Hepatocyte (in vitro differentiated cells): Measurements from ENCODE around the gene CBR3. TPM values are rescaled to one million over a fixed set of nuclear protein-coding genes. Genes with fewer than 3 reads are reported as not detected.

Experiments
- DNase-seq: peaks from one replicate; pipeline ENCODE4 v3.0.0-alpha.2; 2016; ENCODE audit warnings: low spot score
- H2AFZ ChIP-seq: fragments of 200-600 bp; sonication (generic); 2 replicates; pipeline ENCODE4 v1.6.0; 2016; ENCODE audit warnings: antibody characterized with exemption, mild to moderate bottlenecking
- H3K27ac ChIP-seq: fragments of 200-600 bp; sonication (generic); 2 replicates; pipeline ENCODE4 v1.5.1; 2016; ENCODE audit warnings: mild to moderate bottlenecking
- H3K27me3 ChIP-seq: fragments of 200-600 bp; sonication (generic); 2 replicates; pipeline ENCODE4 v1.6.1; 2016
- H3K36me3 ChIP-seq: fragments of 200-600 bp; sonication (generic); replicated peaks from 2 replicates; pipeline ENCODE4 v1.5.1; 2016; ENCODE audit warnings: low read depth; ENCODE audit not compliant: insufficient read depth
- H3K4me1 ChIP-seq: fragments of 200-600 bp; sonication (generic); 2 replicates; pipeline ENCODE4 v1.5.1; 2016; ENCODE audit warnings: mild to moderate bottlenecking, moderate library complexity; ENCODE audit not compliant: insufficient read depth
- H3K4me2 ChIP-seq: fragments of 200-600 bp; sonication (generic); 2 replicates; pipeline ENCODE4 v1.6.0; 2016
- H3K4me3 ChIP-seq: fragments of 200-600 bp; sonication (generic); 2 replicates; pipeline ENCODE4 v1.5.1; 2016; ENCODE audit warnings: mild to moderate bottlenecking
- H3K79me2 ChIP-seq: fragments of 200-600 bp; sonication (generic); 2 replicates; pipeline ENCODE4 v1.6.0; 2017; ENCODE audit warnings: mild to moderate bottlenecking
- H3K9me2 ChIP-seq: fragments of 200-600 bp; sonication (generic); replicated peaks from 2 replicates; pipeline ENCODE4 v1.6.0; 2017; ENCODE audit warnings: mild to moderate bottlenecking; ENCODE audit not compliant: insufficient read depth
- H3K9me3 ChIP-seq: fragments of 200-600 bp; sonication (generic); 2 replicates; pipeline ENCODE4 v1.5.1; 2016; ENCODE audit warnings: low read depth, mild to moderate bottlenecking
- H4K20me1 ChIP-seq: fragments of 200-600 bp; sonication (generic); 2 replicates; pipeline ENCODE4 v1.6.0; 2016; ENCODE audit warnings: mild to moderate bottlenecking; ENCODE audit not compliant: insufficient read depth, poor library complexity, severe bottlenecking
- CTCF ChIP-seq: fragments of 200-600 bp; sonication (generic); IDR thresholded peaks from 2 replicates; pipeline ENCODE4 v1.5.1; 2016; ENCODE audit warnings: antibody characterized with exemption, mild to moderate bottlenecking; ENCODE audit not compliant: poor library complexity
- EZH2 ChIP-seq: fragments of 200-600 bp; sonication (generic); IDR thresholded peaks from 2 replicates; pipeline ENCODE4 v1.6.1; 2016; ENCODE audit warnings: antibody characterized with exemption, mild to moderate bottlenecking, borderline replicate concordance
- EZH2phosphoT487 ChIP-seq: fragments of 200-600 bp; sonication (generic); IDR thresholded peaks from one replicate; pipeline ENCODE4 v1.6.1; 2018; ENCODE audit warnings: antibody characterized with exemption, mild to moderate bottlenecking, low read depth, moderate library complexity; ENCODE audit not compliant: unreplicated experiment, severe bottlenecking
- WGBS: methylation state at CpG from one replicate; pipeline ENCODE4 v1.1.6; 2016; ENCODE audit warnings: low lambda C conversion rate; ENCODE audit errors: missing lambda C conversion rate; 5-methylcytosine and 5-hydroxymethylcytosine counted together
- polyA plus RNA-seq: library from polyadenylated mRNA; unstranded; fragments of >200 nt; fragmentation: Nextera tagmentation; extraction: Ambion mirVana; gene quantifications from 2 replicates; pipeline ENCODE4 v1.2.1, GENCODE V29; 2016
- total RNA-seq: library from RNA; depleted of rRNA; stranded (reverse); fragments of >200 nt; gene quantifications from 2 replicates; pipeline ENCODE4 v1.2.3, GENCODE V29; 2014

CBR3 gene
- total and polyA plus RNA-seq, 2 experiments from 2014 or later, result 0.22 to 1.7 TPM

GRCh38 chr21:36113647-36114428, 21.0 kb upstream of the CBR3 start:
- TF ChIP-seq EZH2phosphoT487 (no peak), CTCF (no peak), EZH2 (no peak)
- Histone ChIP-seq H3K9me2 (no peaks in the 10 kb centered on the region), H3K4me2 (peak overlapping the region; percentile 41), H3K9me3 (no peaks in the 10 kb centered on the region), H3K27ac (no peak overlapping the region), H3K4me3 (no peak overlapping the region), H3K79me2 (no peaks in the 10 kb centered on the region), H2AFZ (no peak overlapping the region), H4K20me1 (no peaks in the 10 kb centered on the region), H3K4me1 (peaks cover 4% of the 10 kb centered on the region), H3K36me3 (no peaks in the 10 kb centered on the region), H3K27me3 (no peaks in the 10 kb centered on the region)
- WGBS, result 74% methylated on average over 16 of the region's 17 CpGs
- DNase-seq, result no peak

- Histone ChIP-seq H4K20me1 (no peaks in the 10 kb centered on the region), H3K36me3 (no peaks in the 10 kb centered on the region), H3K27ac (no peak overlapping the region), H3K4me3 (no peak overlapping the region), H2AFZ (no peak overlapping the region), H3K79me2 (no peaks in the 10 kb centered on the region), H3K9me3 (no peaks in the 10 kb centered on the region), H3K9me2 (no peaks in the 10 kb centered on the region), H3K4me2 (no peak overlapping the region), H3K4me1 (peaks cover 4% of the 10 kb centered on the region), H3K27me3 (no peaks in the 10 kb centered on the region)
- DNase-seq, result no peak
- TF ChIP-seq EZH2phosphoT487, result no peak
- no peak for TF ChIP-seq CTCF
- WGBS, result 87% methylated on average over 5 of the region's 6 CpGs
Measured at GRCh38 chr21:36115138-36115730, 19.6 kb upstream of the CBR3 start.

GRCh38 chr21:36117286-36117741, 17.6 kb upstream of the CBR3 start:
- no peak for DNase-seq
- TF ChIP-seq CTCF, result no peak
- TF ChIP-seq EZH2phosphoT487, result no peak
- no peak for TF ChIP-seq EZH2

More at GRCh38 chr21:36117286-36117741, 17.6 kb upstream of the CBR3 start:
- Histone ChIP-seq H3K27me3 (no peaks in the 10 kb centered on the region), H2AFZ (no peak overlapping the region), H3K9me2 (no peaks in the 10 kb centered on the region), H4K20me1 (no peaks in the 10 kb centered on the region), H3K4me1 (peaks cover 3% of the 10 kb centered on the region), H3K9me3 (no peaks in the 10 kb centered on the region), H3K27ac (no peak overlapping the region), H3K79me2 (no peaks in the 10 kb centered on the region), H3K36me3 (no peaks in the 10 kb centered on the region), H3K4me3 (no peak overlapping the region), H3K4me2 (no peak overlapping the region)
- WGBS, result 81% methylated on average over 2 of the region's 2 CpGs
